Transverse colon (tissue), 4 donors: Measurements from ENCODE around the gene PCDHGA12. TPM values are rescaled to one million over a fixed set of nuclear protein-coding genes. Genes with fewer than 3 reads are reported as not detected.

Source experiments
- DNase-seq: peaks from one replicate; pipeline ENCODE4 v3.0.0-alpha.2; 2019
- H3K27ac ChIP-seq, 4 donors: fragments of 200-600 bp; sonication (generic); 2 replicates each; pipeline ENCODE4 v1.5.1; 2016 to 2018; ENCODE audit warnings: inconsistent platforms in 4 of 4
- H3K27me3 ChIP-seq: fragments of 200-600 bp; sonication (generic); 2 replicates; pipeline ENCODE4 v1.5.1; 2017; ENCODE audit warnings: inconsistent platforms
- H3K36me3 ChIP-seq, 4 donors: fragments of 200-600 bp; sonication (generic); 2 replicates each; pipeline ENCODE4 v1.5.1; 2017 to 2019; ENCODE audit warnings: inconsistent platforms in 4 of 4
- H3K4me1 ChIP-seq, 4 donors: fragments of 200-600 bp; sonication (generic); 2 replicates each; pipeline ENCODE4 v1.5.1; 2017 to 2020; ENCODE audit warnings: inconsistent platforms in 4 of 4
- H3K4me3 ChIP-seq, 4 donors: fragments of 200-600 bp; sonication (generic); 1 replicate in 1 of 4; 2 replicates in 3 of 4; pipeline versions ENCODE4 v1.5.1 to v1.6.1; 2017 to 2019; ENCODE audit warnings: inconsistent platforms in 4 of 4
- H3K9me3 ChIP-seq, 2 donors: fragments of 200-600 bp; sonication (generic); 2 replicates each; pipeline ENCODE4 v1.5.1; 2017 to 2019; ENCODE audit warnings: inconsistent platforms in 2 of 2
- CTCF ChIP-seq, 5 experiments: fragments of 200-600 bp in 3 of 5; fragments of 450-650 bp in 2 of 5; sonication (generic) in 3 of 5; IDR thresholded peaks; 1 replicate in 2 of 5; 2 replicates in 3 of 5; pipeline ENCODE4 v1.5.1; 2016 to 2017; ENCODE audit warnings: antibody characterized with exemption in 5 of 5, inconsistent platforms in 3 of 5, mild to moderate bottlenecking in 2 of 5, moderate library complexity in 1 of 5
- EP300 ChIP-seq: sonication (generic); formaldehyde crosslinking; IDR thresholded peaks from one replicate; pipeline ENCODE4 v1.6.1; 2017; ENCODE audit warnings: antibody characterized with exemption, low read depth
- POLR2A ChIP-seq: fragments of 450-650 bp; IDR thresholded peaks from one replicate; pipeline ENCODE4 v1.6.1; 2016; ENCODE audit warnings: antibody characterized with exemption, mild to moderate bottlenecking, moderate library complexity
- POLR2AphosphoS5 ChIP-seq, 3 donors: sonication (generic); formaldehyde crosslinking; IDR thresholded peaks; one replicate each; pipeline ENCODE4 v1.6.1; 2016; ENCODE audit warnings: antibody characterized with exemption in 3 of 3
- WGBS, 2 donors: methylation state at CpG; one replicate each; pipeline ENCODE4 v1.1.5; 2018; ENCODE audit warnings: low coverage in 1 of 2; 5-methylcytosine and 5-hydroxymethylcytosine counted together
- in situ Hi-C, 4 donors: fragments of 200-750 bp; cut with MboI; loops; one replicate each; pipeline versions ENCODE4 v1.15.0 to v1.15.1; 2017; ENCODE audit warnings: low sequenced_read_pairs in 3 of 4, low pct_ligation_motif_present in 1 of 4, low pct_unique_long_range_greater_than_20kb in 1 of 4
- intact Hi-C: fragments of 100-400 bp; cut with DNase I; formaldehyde crosslinking; loops from one replicate; pipeline ENCODE4 v1.15.1; 2023; ENCODE audit warnings: low total_unique reads
- total RNA-seq, 4 donors: library from RNA; depleted of rRNA; stranded (reverse); fragments of >200 nt; gene quantifications; one replicate each; pipeline ENCODE4 v1.1.0, GENCODE V29; 2016

The PCDHGA12 gene
- total RNA-seq, 4 donors from 2014 or later, result 1.6 to 14.2 (median 4.8) TPM

- peaks cover 4% of the 10 kb centered on the region for H3K27me3 ChIP-seq
- H3K36me3 ChIP-seq, result no peaks in the 10 kb centered on the region
- in situ Hi-C loops, result no loop called here
Observed at GRCh38 chr5:141420855-141421488, 9.3 kb upstream of the PCDHGA12 start, which contains the start of gene PCDHGA11. PCDHGA11 (plus strand) TSS chr5:141421051; CDS start chr5:141421228, 177 bp downstream.

GRCh38 chr5:141421489-141421855, 8.8 kb upstream of the PCDHGA12 start:
- Histone ChIP-seq H3K4me1 (no peaks in the 10 kb centered on the region), H3K9me3 (peaks cover 75 to 99% of the 10 kb centered on the region in 2 donors), H3K27me3 (peaks cover 4% of the 10 kb centered on the region), H3K36me3 (no peaks in the 10 kb centered on the region), H3K4me3 (peak overlapping the region in 1 of 4 donors; percentile 28), H3K27ac (no peak overlapping the region)
- intact Hi-C loops (no loop called here), in situ Hi-C loops (no loop called here)
- no peak for TF ChIP-seq CTCF (IDR thresholded peaks at IDR 0.05)
- 16 to 31% methylated on average over 7 to 13 of the region's 13 CpGs for whole genome bisulfite sequencing, 2 donors
- DNase-seq, result no peak

More at GRCh38 chr5:141420855-141421488, 9.3 kb upstream of the PCDHGA12 start, which contains the start of gene PCDHGA11:
- TF ChIP-seq POLR2A, result no peak
- TF ChIP-seq EP300, result no peak
- peak in 2 of 5 experiments; percentile 18 to 20 for TF ChIP-seq CTCF (IDR thresholded peaks at IDR 0.05)
- no peak for TF ChIP-seq POLR2AphosphoS5 (IDR thresholded peaks at IDR 0.05)
- no peak for DNase-seq
- Histone ChIP-seq H3K4me1 (no peaks in the 10 kb centered on the region), H3K27ac (no peak within 1 kb of the TSS), H3K4me3 (peak within 1 kb of the TSS in 2 of 4 donors; percentile 2 to 28), H3K9me3 (peaks cover 76 to 99% of the 10 kb centered on the region in 2 donors)
- 36 to 52% methylated on average over 9 to 42 of the region's 42 CpGs for WGBS, 2 donors
- intact Hi-C loops, result no loop called here

- H3K36me3 ChIP-seq, result no peaks in the 10 kb centered on the region
- no peak overlapping the region for H3K27ac ChIP-seq
- peaks cover 4% of the 10 kb centered on the region for H3K27me3 ChIP-seq
- TF ChIP-seq POLR2A (no peak), POLR2AphosphoS5 (IDR thresholded peaks at IDR 0.05) (no peak), CTCF (IDR thresholded peaks at IDR 0.05) (no peak), EP300 (no peak)
- H3K4me3 ChIP-seq, result no peak overlapping the region
- H3K4me1 ChIP-seq, result no peaks in the 10 kb centered on the region
- in situ Hi-C loops, result no loop called here
- 72% methylated on average over 39 of the region's 42 CpGs; no CpG with 5 or more reads in 1 of the 2 donors for WGBS, 2 donors
- intact Hi-C loops, result no loop called here
- peaks cover 85 to 99% of the 10 kb centered on the region in 2 donors for H3K9me3 ChIP-seq
- DNase-seq, result no peak
Observed at GRCh38 chr5:141422742-141423291, 7.5 kb upstream of the PCDHGA12 start.

GRCh38 chr5:141427783-141428426, 2.4 kb upstream of the PCDHGA12 start:
- peaks cover 92 to 97% of the 10 kb centered on the region in 2 donors for H3K9me3 ChIP-seq
- WGBS, 2 donors, result 80% methylated on average over 53 of the region's 53 CpGs; no CpG with 5 or more reads in 1 of the 2 donors
- H3K27me3 ChIP-seq, result no peaks in the 10 kb centered on the region
- no peak overlapping the region for H3K27ac ChIP-seq
- H3K36me3 ChIP-seq, result no peaks in the 10 kb centered on the region
- H3K4me3 ChIP-seq, result no peak overlapping the region
- intact Hi-C loops (no loop called here), in situ Hi-C loops (no loop called here)
- no peak for DNase-seq
- TF ChIP-seq POLR2AphosphoS5 (IDR thresholded peaks at IDR 0.05) (no peak), CTCF (IDR thresholded peaks at IDR 0.05) (no peak), EP300 (no peak), POLR2A (no peak)
- no peaks in the 10 kb centered on the region for H3K4me1 ChIP-seq
